GM10266 (cell line): Measurements from ENCODE around the gene MET.

Experiments used
- DNase-seq: peaks from one replicate; pipeline ENCODE4 v3.0.0; 2012; ENCODE audit errors: extremely low spot score
- CTCF ChIP-seq: IDR thresholded peaks from 2 replicates; pipeline ENCODE4 v1.5.1; 2012; ENCODE audit warnings: mild to moderate bottlenecking, low read depth; ENCODE audit not compliant: control insufficient read depth, insufficient read depth; ENCODE audit errors: missing control alignments

MET gene

GRCh38 chr7:116671681-116672595 lies at the start of gene MET:
Gene MET, plus strand, starts transcription at chr7:116672196. Its CDS starts 26,889 bp downstream, at chr7:116699085.
- peak; percentile 73 for TF ChIP-seq CTCF
- DNase-seq: peak; percentile 79

- TF ChIP-seq CTCF: no peak
Measured at GRCh38 chr7:116626886-116627285, 45.1 kb upstream of the MET start.

GRCh38 chr7:116629051-116629463 lies 42.9 kb upstream of the MET start:
- no peak for DNase-seq
- no peak for TF ChIP-seq CTCF

More at GRCh38 chr7:116626886-116627285, 45.1 kb upstream of the MET start:
- no peak for DNase-seq

GRCh38 chr7:116630357-116630756 lies 41.6 kb upstream of the MET start:
- peak; percentile 58 for DNase-seq
- TF ChIP-seq CTCF: no peak

- no peak for TF ChIP-seq CTCF
- no peak for DNase-seq
Measured at GRCh38 chr7:116630932-116631671, 40.9 kb upstream of the MET start.

GRCh38 chr7:116631676-116632075 lies 40.3 kb upstream of the MET start:
- TF ChIP-seq CTCF: no peak
- no peak for DNase-seq
